BLaER1 (cell line): ENCODE measurements around the gene PLCH1.

ENCODE experiments used
- H3K27ac ChIP-seq: shearing (Covaris generic); formaldehyde crosslinking; 2 replicates; pipeline ENCODE4 v1.8.1; 2022
- H3K27me3 ChIP-seq: shearing (Covaris generic); formaldehyde crosslinking; 2 replicates; pipeline ENCODE4 v1.8.1; 2022
- H3K36me3 ChIP-seq: shearing (Covaris generic); formaldehyde crosslinking; 2 replicates; pipeline ENCODE4 v1.8.1; 2022
- H3K4me1 ChIP-seq: shearing (Covaris generic); formaldehyde crosslinking; 2 replicates; pipeline ENCODE4 v1.8.1; 2022
- H3K4me2 ChIP-seq: shearing (Covaris generic); formaldehyde crosslinking; 2 replicates; pipeline ENCODE4 v1.8.1; 2022
- H3K4me3 ChIP-seq: shearing (Covaris generic); formaldehyde crosslinking; 2 replicates; pipeline ENCODE4 v1.8.1; 2022
- H3K9ac ChIP-seq: shearing (Covaris generic); formaldehyde crosslinking; 2 replicates; pipeline ENCODE4 v1.8.1; 2022
- H3K9me3 ChIP-seq: shearing (Covaris generic); formaldehyde crosslinking; 2 replicates; pipeline ENCODE4 v1.8.1; 2022
- H4K20me1 ChIP-seq: shearing (Covaris generic); formaldehyde crosslinking; 2 replicates; pipeline ENCODE4 v1.8.1; 2022
- Cebpa-rat ChIP-seq: shearing (Covaris generic); IDR thresholded peaks from 2 replicates; pipeline ENCODE4 v1.8.1; 2022

Gene PLCH1

DNA sequence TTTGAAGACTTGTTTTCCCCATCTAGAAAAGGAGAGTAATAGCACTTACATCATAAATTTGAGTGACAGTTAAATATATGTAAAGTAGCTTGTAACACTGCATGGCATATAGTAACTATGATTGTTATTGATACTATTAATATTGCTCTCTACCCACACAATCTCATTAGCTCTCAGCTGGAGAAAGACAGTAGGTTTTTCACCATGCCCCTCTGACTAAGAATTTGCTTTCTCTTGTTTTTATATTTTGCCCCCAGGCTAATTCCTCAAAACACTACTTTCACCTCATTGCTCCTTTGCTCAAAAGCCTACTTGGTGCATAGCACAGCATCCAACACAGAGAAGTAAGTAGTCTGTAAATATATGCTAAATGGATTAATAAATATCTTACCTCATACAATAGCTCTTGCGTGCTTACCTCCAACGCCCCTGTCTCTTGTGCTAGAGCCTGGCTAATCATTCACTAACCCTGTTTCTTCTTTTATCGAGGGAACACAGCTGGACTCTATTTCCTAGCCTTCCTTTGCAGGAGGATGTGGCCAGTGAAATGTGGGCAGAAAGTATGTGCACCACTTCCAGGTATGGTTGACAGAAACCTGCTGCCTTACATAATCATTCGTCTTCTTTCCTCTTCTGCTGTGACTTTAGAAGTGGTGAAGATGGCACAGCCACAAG lies 190.0 kb downstream of the PLCH1 start:
- Histone ChIP-seq H3K4me3 (no peak overlapping the region), H3K9ac (no peak overlapping the region; the same call in 1 of the 2 replicates), H3K9me3 (no peaks in the 10 kb centered on the region), H3K4me1 (peaks cover 78% of the 10 kb centered on the region), H3K27ac (peak overlapping the region; percentile 60; the same call in 1 of the 2 replicates), H3K27me3 (no peaks in the 10 kb centered on the region), H3K4me2 (peak overlapping the region; percentile 66), H4K20me1 (no peaks in the 10 kb centered on the region), H3K36me3 (no peaks in the 10 kb centered on the region)
- no peak for TF ChIP-seq Cebpa-rat

DNA sequence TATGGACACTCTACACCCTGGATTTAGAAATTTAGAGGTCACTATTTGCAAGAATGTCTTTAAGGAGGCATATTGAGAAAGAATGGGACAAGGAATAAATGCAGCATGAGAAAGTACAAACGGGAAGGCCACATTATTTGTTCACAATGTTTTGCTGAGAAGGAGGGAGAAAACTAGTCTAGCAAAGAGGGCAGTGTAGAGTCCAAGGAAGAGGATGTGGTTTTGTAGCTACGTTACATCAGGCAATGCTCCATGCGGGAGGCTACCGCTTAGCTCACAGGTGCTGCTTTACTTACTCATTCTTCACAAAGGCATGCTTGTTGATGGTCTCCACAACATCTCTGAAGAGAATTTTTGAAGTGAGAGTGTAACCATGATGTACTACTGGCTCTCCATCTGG lies 191.1 kb downstream of the PLCH1 start:
- Histone ChIP-seq H3K4me3 (no peak overlapping the region), H3K4me2 (peak overlapping the region; percentile 66)
- no peak for TF ChIP-seq Cebpa-rat

DNA sequence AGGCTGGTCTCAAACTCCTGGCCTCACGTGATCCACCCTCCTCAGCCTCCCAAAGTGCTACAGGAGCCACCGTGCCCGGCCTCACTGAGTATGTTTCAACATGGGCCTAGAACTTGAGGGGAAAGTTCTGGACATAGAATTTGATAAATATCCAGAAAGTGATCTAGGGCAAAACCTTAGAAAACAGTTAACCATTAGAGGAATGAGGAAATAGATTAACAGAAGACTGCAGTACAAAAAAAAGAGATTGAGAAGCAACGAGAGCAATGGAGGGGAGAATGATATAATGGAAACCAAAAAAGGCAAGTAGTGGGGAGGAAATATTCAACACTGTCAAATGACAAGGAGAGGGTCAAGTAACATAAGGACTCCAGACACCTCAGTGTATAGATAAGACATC lies 191.5 kb downstream of the PLCH1 start:
- Histone ChIP-seq H3K9ac (no peak overlapping the region), H3K4me3 (no peak overlapping the region), H4K20me1 (no peaks in the 10 kb centered on the region), H3K4me1 (peaks cover 90% of the 10 kb centered on the region), H3K27me3 (no peaks in the 10 kb centered on the region), H3K36me3 (no peaks in the 10 kb centered on the region), H3K27ac (peak overlapping the region; percentile 21; the same call in 1 of the 2 replicates), H3K4me2 (peak overlapping the region; percentile 66), H3K9me3 (no peaks in the 10 kb centered on the region)
- no peak for TF ChIP-seq Cebpa-rat

More for the DNA sequence above, 191.1 kb downstream of the PLCH1 start:
- Histone ChIP-seq H3K9ac (no peak overlapping the region), H3K36me3 (no peaks in the 10 kb centered on the region), H3K27ac (peak overlapping the region; percentile 60), H3K4me1 (peaks cover 89% of the 10 kb centered on the region), H3K9me3 (no peaks in the 10 kb centered on the region), H3K27me3 (no peaks in the 10 kb centered on the region), H4K20me1 (no peaks in the 10 kb centered on the region)

DNA sequence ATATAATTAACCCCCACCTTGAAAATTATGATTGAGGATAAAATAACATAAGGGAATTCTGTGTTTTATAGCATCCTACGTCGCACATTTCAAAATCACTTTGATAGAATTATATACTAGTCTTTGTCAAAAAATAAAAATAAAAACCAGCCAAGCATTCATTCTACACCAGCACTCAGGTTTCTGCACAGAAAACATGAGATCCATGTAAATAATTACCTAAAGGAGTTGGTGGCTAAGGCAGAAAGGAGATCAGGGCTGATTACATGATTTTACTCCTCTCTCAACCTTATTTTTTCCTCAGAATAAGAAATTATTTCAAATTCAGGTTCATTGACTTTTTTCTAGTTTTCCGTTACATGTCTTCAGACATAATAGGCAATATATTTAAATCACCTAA lies 194.5 kb downstream of the PLCH1 start:
- Histone ChIP-seq H3K4me1 (peaks cover 75% of the 10 kb centered on the region), H3K4me3 (no peak overlapping the region), H4K20me1 (no peaks in the 10 kb centered on the region), H3K4me2 (peak overlapping the region; percentile 18), H3K9ac (no peak overlapping the region), H3K27ac (no peak overlapping the region), H3K36me3 (no peaks in the 10 kb centered on the region), H3K27me3 (no peaks in the 10 kb centered on the region), H3K9me3 (no peaks in the 10 kb centered on the region)
- no peak for TF ChIP-seq Cebpa-rat

DNA sequence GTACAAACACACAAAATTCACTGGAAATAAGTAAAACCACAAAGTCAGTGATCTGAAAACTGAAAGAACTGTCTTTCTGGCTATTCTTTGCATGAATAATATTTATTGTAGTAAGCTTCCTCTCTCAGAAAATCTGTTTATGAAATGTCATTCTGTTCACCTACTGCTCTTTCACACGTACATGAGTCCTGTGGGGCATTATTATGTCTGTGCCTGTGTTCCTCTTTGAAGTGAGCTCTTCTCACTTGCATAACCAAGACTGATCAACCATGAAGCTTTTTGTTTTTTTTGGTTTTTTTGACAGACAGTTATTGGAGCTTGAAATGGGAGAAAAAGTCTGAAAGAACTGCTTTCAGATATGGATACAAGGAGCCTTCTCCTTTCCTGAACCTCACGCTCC lies 195.8 kb downstream of the PLCH1 start:
- no peak overlapping the region; the same call in 1 of the 2 replicates for H3K27ac ChIP-seq
- peaks cover 62% of the 10 kb centered on the region for H3K4me1 ChIP-seq
- TF ChIP-seq Cebpa-rat = peak; percentile 64; the same call in 1 of the 2 replicates
- no peak overlapping the region for H3K9ac ChIP-seq
- no peaks in the 10 kb centered on the region for H3K9me3 ChIP-seq
- H3K4me3 ChIP-seq = no peak overlapping the region
- no peaks in the 10 kb centered on the region for H3K36me3 ChIP-seq
- H3K4me2 ChIP-seq = peak overlapping the region; percentile 67
- H3K27me3 ChIP-seq = no peaks in the 10 kb centered on the region
- no peaks in the 10 kb centered on the region for H4K20me1 ChIP-seq

DNA sequence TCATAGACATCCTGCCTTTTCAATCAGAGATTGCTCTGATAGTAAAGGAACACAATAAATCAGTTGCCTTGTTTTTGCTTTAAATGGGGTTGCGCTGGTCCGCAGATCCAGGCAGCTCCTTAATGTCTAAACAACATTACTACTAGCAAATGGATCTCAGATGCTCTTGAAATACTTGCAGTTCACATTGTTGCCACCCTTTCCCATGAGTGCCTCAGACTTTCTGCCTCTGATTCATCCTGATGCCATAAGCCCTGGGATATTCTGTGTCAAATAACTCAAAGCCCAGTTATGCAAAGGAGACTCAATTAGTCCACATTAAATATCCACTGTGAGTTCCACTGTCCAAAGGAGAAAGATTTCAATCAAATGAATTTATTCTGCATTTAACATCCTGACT lies 196.7 kb downstream of the PLCH1 start:
- H3K4me2 ChIP-seq = peak overlapping the region; percentile 67

DNA sequence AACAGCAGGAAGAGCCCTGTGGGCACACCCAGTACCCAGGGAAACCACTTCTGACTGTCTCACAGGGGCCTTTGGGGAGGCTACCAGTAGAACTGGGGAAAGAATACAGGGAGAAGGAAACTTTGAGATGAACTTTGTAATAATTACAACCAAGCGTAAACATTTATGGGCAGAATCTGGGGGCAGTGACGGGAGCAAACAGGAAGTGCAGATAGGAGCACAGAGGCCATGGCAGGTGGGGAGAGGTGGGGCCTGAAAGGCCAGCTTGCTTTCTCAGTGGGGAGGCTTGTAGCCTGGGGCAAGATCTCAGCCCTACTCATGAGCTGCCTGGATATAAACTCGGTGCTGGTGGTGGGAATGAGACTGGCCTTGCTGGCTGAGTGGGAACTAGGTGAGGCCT lies 209.8 kb downstream of the PLCH1 start:
- no peaks in the 10 kb centered on the region for H3K27me3 ChIP-seq
- H3K27ac ChIP-seq = no peak overlapping the region
- no peak overlapping the region for H3K9ac ChIP-seq
- H3K4me1 ChIP-seq = 0 out of 2 replicates have a peak, but pooled peaks cover 10% of the 10 kb centered on the region
- H3K9me3 ChIP-seq = peaks cover 65% of the 10 kb centered on the region
- no peaks in the 10 kb centered on the region for H4K20me1 ChIP-seq
- TF ChIP-seq Cebpa-rat = no peak
- H3K4me2 ChIP-seq = 0 out of 2 replicates have a peak overlapping the region, but pooled peaks have one; percentile 2
- H3K4me3 ChIP-seq = no peak overlapping the region
- peaks cover 8% of the 10 kb centered on the region; the same call in 1 of the 2 replicates for H3K36me3 ChIP-seq

More for the DNA sequence above, 196.7 kb downstream of the PLCH1 start:
- TF ChIP-seq Cebpa-rat = no peak
- Histone ChIP-seq H3K27me3 (no peaks in the 10 kb centered on the region), H3K9ac (no peak overlapping the region), H3K36me3 (no peaks in the 10 kb centered on the region), H3K9me3 (no peaks in the 10 kb centered on the region), H3K4me3 (no peak overlapping the region), H3K27ac (no peak overlapping the region), H3K4me1 (peaks cover 53% of the 10 kb centered on the region), H4K20me1 (no peaks in the 10 kb centered on the region)

DNA sequence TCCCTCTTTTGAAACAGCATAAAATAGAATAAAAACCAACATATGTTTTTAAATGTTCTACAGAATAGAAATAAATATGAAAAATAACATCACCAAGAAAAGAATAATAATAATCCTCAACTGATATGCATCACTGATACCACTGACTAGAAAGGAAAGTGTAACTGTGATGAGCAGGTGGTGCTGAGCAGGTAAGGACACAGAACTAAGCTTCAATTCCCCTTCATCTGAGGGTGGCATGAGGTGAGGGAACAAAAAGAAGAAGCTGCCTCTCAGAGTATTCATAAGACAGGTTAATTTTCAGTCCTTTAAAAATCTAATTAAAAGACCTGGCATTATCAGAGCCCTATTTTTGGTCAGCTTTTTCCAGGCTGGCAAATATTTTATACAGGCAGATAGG lies 216.3 kb downstream of the PLCH1 start:
- H3K4me2 ChIP-seq = no peak overlapping the region
- no peaks in the 10 kb centered on the region for H3K36me3 ChIP-seq
- H3K9ac ChIP-seq = no peak overlapping the region
- peaks cover 36% of the 10 kb centered on the region for H3K9me3 ChIP-seq
- no peaks in the 10 kb centered on the region for H4K20me1 ChIP-seq
- H3K27ac ChIP-seq = no peak overlapping the region
- H3K4me3 ChIP-seq = no peak overlapping the region
- H3K27me3 ChIP-seq = no peaks in the 10 kb centered on the region
- H3K4me1 ChIP-seq = no peaks in the 10 kb centered on the region
- no peak for TF ChIP-seq Cebpa-rat

DNA sequence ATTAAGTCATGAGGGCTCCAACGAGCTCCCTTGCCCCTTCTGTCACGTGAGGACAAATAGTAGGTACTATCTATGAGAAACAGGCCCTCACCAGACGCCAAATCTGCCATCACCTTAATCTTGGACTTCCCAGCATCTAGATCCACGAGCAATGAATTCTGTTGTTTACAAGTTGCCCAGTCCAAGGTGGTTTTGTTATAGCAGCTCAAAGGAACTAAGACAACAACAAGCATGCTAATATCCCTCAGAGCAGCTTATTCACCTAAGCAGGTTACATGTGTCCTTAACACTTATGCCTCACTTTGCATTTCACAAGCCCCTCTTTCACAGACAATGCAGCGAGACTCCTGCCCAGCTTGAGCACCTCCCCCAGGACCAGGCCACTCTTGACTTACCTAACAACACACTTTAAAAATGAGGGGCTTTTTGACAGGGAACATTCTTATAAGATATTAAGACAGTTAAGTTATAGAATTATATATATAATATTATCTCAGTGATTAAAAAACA lies 219.5 kb downstream of the PLCH1 start:
- Histone ChIP-seq H3K9ac (no peak overlapping the region), H3K9me3 (peaks cover 4% of the 10 kb centered on the region; the same call in 1 of the 2 replicates), H3K4me3 (no peak overlapping the region), H3K36me3 (no peaks in the 10 kb centered on the region), H4K20me1 (no peaks in the 10 kb centered on the region), H3K4me1 (no peaks in the 10 kb centered on the region), H3K27ac (no peak overlapping the region), H3K4me2 (no peak overlapping the region), H3K27me3 (no peaks in the 10 kb centered on the region)
- no peak for TF ChIP-seq Cebpa-rat

DNA sequence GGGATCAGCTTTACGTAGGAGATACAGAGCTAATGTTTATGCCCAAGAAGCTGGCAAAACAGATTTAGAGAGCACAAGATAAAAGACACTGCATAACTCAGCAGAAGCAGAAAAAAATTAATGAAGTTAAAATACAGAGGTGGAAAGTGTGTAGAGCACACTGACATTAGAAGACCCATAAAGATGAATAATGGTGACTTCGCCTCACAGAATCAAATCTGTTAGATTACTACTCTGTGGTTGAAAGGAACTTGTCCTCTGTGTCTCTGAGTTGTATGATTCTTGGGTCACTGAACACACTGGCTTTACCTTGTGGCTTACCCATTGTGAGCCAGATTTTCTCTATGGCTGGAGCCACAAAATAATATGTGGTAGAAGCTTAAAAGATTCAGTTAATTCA lies 224.4 kb downstream of the PLCH1 start:
- H3K4me2 ChIP-seq = no peak overlapping the region
- H3K4me3 ChIP-seq = no peak overlapping the region
- H4K20me1 ChIP-seq = no peaks in the 10 kb centered on the region
- H3K27ac ChIP-seq = no peak overlapping the region
- no peaks in the 10 kb centered on the region for H3K36me3 ChIP-seq
- no peak for TF ChIP-seq Cebpa-rat
- no peaks in the 10 kb centered on the region for H3K9me3 ChIP-seq
- H3K27me3 ChIP-seq = no peaks in the 10 kb centered on the region
- no peak overlapping the region for H3K9ac ChIP-seq
- H3K4me1 ChIP-seq = no peaks in the 10 kb centered on the region
